Measurements from ENCODE around the gene VANGL2. TPM values are rescaled to one million over a fixed set of nuclear protein-coding genes. Genes with fewer than 3 reads are reported as not detected.

The VANGL2 gene
- total RNA-seq, 2 donors from 2014 or later, result 3.6 to 7.8 TPM

GRCh38 chr1:160357286-160358002 is 42.9 kb upstream of the VANGL2 start:
- H3K4me3 ChIP-seq, result no peak overlapping the region
- no peaks in the 10 kb centered on the region for H3K27me3 ChIP-seq
- WGBS, 2 donors, result 84 to 87% methylated on average over 7 of the region's 7 CpGs
- H3K36me3 ChIP-seq (replicated peaks in 1 of 2; ENCODE audit: insufficient read depth in 1 of 2, low read depth in 2 of 2), result peaks cover 23 to 51% of the 10 kb centered on the region in 2 donors
- TF ChIP-seq CTCF (IDR thresholded peaks at IDR 0.05) (no peak), POLR2A (IDR thresholded peaks at IDR 0.05) (no peak)
- H3K27ac ChIP-seq, result no peak overlapping the region
- no peak for DNase-seq
- ATAC-seq, result no peak
- no peaks in the 10 kb centered on the region for H3K9me3 ChIP-seq
- H3K4me1 ChIP-seq, result no peaks in the 10 kb centered on the region
- intact Hi-C loops (cut with DNase I), result no loop called here

GRCh38 chr1:160358073-160358472 is 42.3 kb upstream of the VANGL2 start:
- WGBS, 2 donors, result 83 to 87% methylated on average over 4 of the region's 4 CpGs
- Histone ChIP-seq H3K27ac (no peak overlapping the region), H3K9me3 (no peaks in the 10 kb centered on the region), H3K27me3 (no peaks in the 10 kb centered on the region), H3K4me3 (no peak overlapping the region), H3K4me1 (no peaks in the 10 kb centered on the region), H3K36me3 (replicated peaks in 1 of 2; ENCODE audit: insufficient read depth in 1 of 2, low read depth in 2 of 2) (peaks cover 19 to 44% of the 10 kb centered on the region in 2 donors)
- DNase-seq, result no peak
- no peak for ATAC-seq
- TF ChIP-seq POLR2A (IDR thresholded peaks at IDR 0.05), result no peak
- TF ChIP-seq CTCF (IDR thresholded peaks at IDR 0.05), result no peak
- intact Hi-C loops (cut with DNase I), result no loop called here

GRCh38 chr1:160359559-160360226 is 40.7 kb upstream of the VANGL2 start:
- TF ChIP-seq CTCF (IDR thresholded peaks at IDR 0.05), result no peak
- TF ChIP-seq POLR2A (IDR thresholded peaks at IDR 0.05), result no peak
- no peaks in the 10 kb centered on the region for H3K27me3 ChIP-seq
- no peaks in the 10 kb centered on the region for H3K9me3 ChIP-seq
- no peak overlapping the region for H3K27ac ChIP-seq
- intact Hi-C loops (cut with DNase I), result no loop called here
- ATAC-seq (no peak), DNase-seq (no peak)
- H3K36me3 ChIP-seq (replicated peaks in 1 of 2; ENCODE audit: insufficient read depth in 1 of 2, low read depth in 2 of 2), result peaks cover 14 to 30% of the 10 kb centered on the region in 2 donors
- 81 to 84% methylated on average over 7 to 9 of the region's 9 CpGs for WGBS, 2 donors
- no peaks in the 10 kb centered on the region for H3K4me1 ChIP-seq
- H3K4me3 ChIP-seq, result no peak overlapping the region

GRCh38 chr1:160360227-160360695 is 40.1 kb upstream of the VANGL2 start:
- no peak for DNase-seq
- Histone ChIP-seq H3K27ac (no peak overlapping the region), H3K4me3 (no peak overlapping the region), H3K27me3 (no peaks in the 10 kb centered on the region), H3K4me1 (no peaks in the 10 kb centered on the region), H3K9me3 (no peaks in the 10 kb centered on the region), H3K36me3 (replicated peaks in 1 of 2; ENCODE audit: insufficient read depth in 1 of 2, low read depth in 2 of 2) (peaks cover 8 to 25% of the 10 kb centered on the region in 2 donors)
- intact Hi-C loops (cut with DNase I), result no loop called here
- no peak for ATAC-seq
- 81 to 85% methylated on average over 8 of the region's 8 CpGs for WGBS, 2 donors
- TF ChIP-seq CTCF (IDR thresholded peaks at IDR 0.05), result no peak
- no peak for TF ChIP-seq POLR2A (IDR thresholded peaks at IDR 0.05)
